SK-N-SH treated with all-trans-retinoic acid at 6 μM for 48 hours (cell line): ENCODE results near the gene HMCN2.

Source experiments
- ATAC-seq: fragments of 200-7000 bp; cut with Tn5 transposase; 3 replicates; pipeline ENCODE4 v1.9.1; 2020; ENCODE audit warnings: mild to moderate bottlenecking, moderate library complexity
- ARNTL ChIP-seq: fragments of 450-650 bp; formaldehyde crosslinking; IDR thresholded peaks from 2 replicates; pipeline ENCODE4 v1.5.0; 2020; ENCODE audit warnings: low read depth, mild to moderate bottlenecking, moderate library complexity, borderline replicate concordance
- BACH2 ChIP-seq: fragments of 250-450 bp; sonication (Bioruptor Pico); IDR thresholded peaks from 2 replicates; pipeline ENCODE4 v1.9.0; 2021; ENCODE audit warnings: mild to moderate bottlenecking, borderline replicate concordance
- CREB5 ChIP-seq: fragments of 250-450 bp; sonication (Bioruptor Pico); IDR thresholded peaks from 2 replicates; pipeline ENCODE4 v1.5.1; 2020; ENCODE audit warnings: low read depth, mild to moderate bottlenecking, moderate library complexity
- CSDC2 ChIP-seq: fragments of 250-450 bp; sonication (Bioruptor Pico); IDR thresholded peaks from 2 replicates; pipeline ENCODE4 v1.5.0; 2020; ENCODE audit warnings: mild to moderate bottlenecking, moderate library complexity
- CSRNP3 ChIP-seq: fragments of 250-450 bp; sonication (Bioruptor Pico); IDR thresholded peaks from 2 replicates; pipeline ENCODE4 v1.5.1; 2021; ENCODE audit warnings: mild to moderate bottlenecking, moderate library complexity
- ESRRG ChIP-seq: fragments of 250-450 bp; sonication (Bioruptor Pico); IDR thresholded peaks from 2 replicates; pipeline ENCODE4 v1.6.1; 2021; ENCODE audit warnings: mild to moderate bottlenecking
- GLIS3 ChIP-seq: fragments of 250-450 bp; sonication (Bioruptor Pico); IDR thresholded peaks from 2 replicates; pipeline ENCODE4 v1.5.0; 2020; ENCODE audit warnings: mild to moderate bottlenecking, moderate library complexity
- ISL1 ChIP-seq: fragments of 250-450 bp; sonication (Bioruptor Pico); IDR thresholded peaks from 2 replicates; pipeline ENCODE4 v2.1.2; 2022; ENCODE audit warnings: mild to moderate bottlenecking, moderate library complexity
- PATZ1 ChIP-seq: fragments of 250-450 bp; sonication (Bioruptor Pico); IDR thresholded peaks from 2 replicates; pipeline ENCODE4 v1.8.0; 2020; ENCODE audit warnings: mild to moderate bottlenecking, moderate library complexity, borderline replicate concordance
- POU6F1 ChIP-seq: fragments of 250-450 bp; sonication (Bioruptor Pico); IDR thresholded peaks from 2 replicates; pipeline ENCODE4 v1.8.0; 2021; ENCODE audit warnings: low read depth, mild to moderate bottlenecking, moderate library complexity, borderline replicate concordance
- PPARA ChIP-seq: fragments of 250-450 bp; sonication (Bioruptor Pico); IDR thresholded peaks from 2 replicates; pipeline ENCODE4 v1.5.0; 2020; ENCODE audit warnings: mild to moderate bottlenecking, borderline replicate concordance
- RARB ChIP-seq: fragments of 250-450 bp; sonication (Bioruptor Pico); IDR thresholded peaks from 2 replicates; pipeline ENCODE4 v1.8.0; 2021; ENCODE audit warnings: mild to moderate bottlenecking, moderate library complexity
- SNAI2 ChIP-seq: fragments of 250-450 bp; sonication (Bioruptor Pico); IDR thresholded peaks from 2 replicates; pipeline ENCODE4 v1.5.0; 2020; ENCODE audit warnings: mild to moderate bottlenecking, moderate library complexity
- TOX ChIP-seq: fragments of 250-450 bp; sonication (Bioruptor Pico); IDR thresholded peaks from 2 replicates; pipeline ENCODE4 v1.8.0; 2021; ENCODE audit warnings: mild to moderate bottlenecking, moderate library complexity, borderline replicate concordance
- TSHZ2 ChIP-seq: fragments of 250-450 bp; sonication (Bioruptor Pico); IDR thresholded peaks from 2 replicates; pipeline ENCODE4 v1.5.0; 2020; ENCODE audit warnings: mild to moderate bottlenecking, moderate library complexity
- ZC3H10 ChIP-seq: fragments of 250-450 bp; sonication (Bioruptor Pico); IDR thresholded peaks from 2 replicates; pipeline ENCODE4 v1.5.1; 2021; ENCODE audit warnings: mild to moderate bottlenecking, moderate library complexity
- ZFP3 ChIP-seq: fragments of 250-450 bp; sonication (Bioruptor Pico); IDR thresholded peaks from 2 replicates; pipeline ENCODE4 v1.5.0; 2020; ENCODE audit warnings: mild to moderate bottlenecking, moderate library complexity
- ZFP30 ChIP-seq: fragments of 450-650 bp; formaldehyde crosslinking; IDR thresholded peaks from 2 replicates; pipeline ENCODE4 v1.5.0; 2022; ENCODE audit warnings: mild to moderate bottlenecking, moderate library complexity
- ZNF565 ChIP-seq: fragments of 450-650 bp; formaldehyde crosslinking; conservative IDR thresholded peaks from 2 replicates; pipeline ENCODE4 v1.5.0; 2020; ENCODE audit warnings: low read depth, mild to moderate bottlenecking, moderate library complexity
- ZNF70 ChIP-seq: fragments of 450-650 bp; formaldehyde crosslinking; IDR thresholded peaks from 2 replicates; pipeline ENCODE4 v1.5.0; 2020; ENCODE audit warnings: mild to moderate bottlenecking, moderate library complexity

The HMCN2 gene

GRCh38 chr9:130372057-130372456, 106.5 kb downstream of the HMCN2 start (continued):
- no peak for TF ChIP-seq ESRRG (CRISPR knock-in tag)
- no peak for TF ChIP-seq BACH2 (CRISPR knock-in tag)
- no peak for TF ChIP-seq ZNF565 (CRISPR knock-in tag)
- no peak for TF ChIP-seq POU6F1 (CRISPR knock-in tag)
- TF ChIP-seq PPARA: no peak

- TF ChIP-seq PATZ1 (CRISPR knock-in tag) (no peak), PPARA (no peak), TSHZ2 (CRISPR knock-in tag) (no peak), ZNF565 (CRISPR knock-in tag) (no peak), ESRRG (CRISPR knock-in tag) (no peak), ZFP3 (CRISPR knock-in tag) (no peak), ISL1 (no peak), ARNTL (no peak), TOX (no peak), ZNF70 (CRISPR knock-in tag) (no peak), CREB5 (no peak), ZFP30 (CRISPR knock-in tag) (no peak), CSDC2 (CRISPR knock-in tag) (no peak), GLIS3 (no peak), RARB (CRISPR knock-in tag) (no peak), CSRNP3 (CRISPR knock-in tag) (no peak), ZC3H10 (CRISPR knock-in tag) (no peak)
- no peak for ATAC-seq
Measured at GRCh38 chr9:130373679-130374325, 108.2 kb downstream of the HMCN2 start.

GRCh38 chr9:130377612-130378011, 112.1 kb downstream of the HMCN2 start:
- TF ChIP-seq SNAI2 (CRISPR knock-in tag): no peak
- TF ChIP-seq RARB (CRISPR knock-in tag): no peak
- ATAC-seq: no peak
